GM18498 (cell line): ENCODE measurements around the gene PPP1R14D.

Experiments used
- ATAC-seq: cut with Tn5 transposase; IDR thresholded peaks from one replicate; pipeline ENCODE4 v1.9.1; 2021; ENCODE audit warnings: mild to moderate bottlenecking, moderate library complexity; ENCODE audit not compliant: unreplicated experiment

Gene PPP1R14D

GRCh38 chr15:40787991-40788390, 40.5 kb downstream of the PPP1R14D start:
- no peak for ATAC-seq

GRCh38 chr15:40787344-40787841, 41.1 kb downstream of the PPP1R14D start:
- ATAC-seq = no peak

- ATAC-seq = no peak
Measured at GRCh38 chr15:40785814-40786213, 42.7 kb downstream of the PPP1R14D start.

GRCh38 chr15:40785164-40785563, 43.3 kb downstream of the PPP1R14D start:
- ATAC-seq = no peak

- ATAC-seq = peak; percentile 83
Measured at GRCh38 chr15:40782609-40783227, 45.8 kb downstream of the PPP1R14D start.

- no peak for ATAC-seq
Measured at GRCh38 chr15:40776537-40777141, 51.9 kb downstream of the PPP1R14D start.

- ATAC-seq = no peak
Measured at GRCh38 chr15:40775740-40776536, 52.6 kb downstream of the PPP1R14D start.

- ATAC-seq = no peak
Measured at GRCh38 chr15:40775007-40775406, 53.5 kb downstream of the PPP1R14D start.

GRCh38 chr15:40773902-40774301, 54.6 kb downstream of the PPP1R14D start:
- no peak for ATAC-seq

- no peak for ATAC-seq
Measured at GRCh38 chr15:40773496-40773895, 55.0 kb downstream of the PPP1R14D start.

- no peak for ATAC-seq
Measured at GRCh38 chr15:40772014-40772413, 56.5 kb downstream of the PPP1R14D start.

- ATAC-seq = no peak
Measured at GRCh38 chr15:40771242-40771641, 57.3 kb downstream of the PPP1R14D start.

- no peak for ATAC-seq
Measured at GRCh38 chr15:40770147-40770721, 58.3 kb downstream of the PPP1R14D start.

GRCh38 chr15:40769274-40770146, 59.0 kb downstream of the PPP1R14D start, which contains the start of gene C15orf62:
Gene C15orf62 (plus strand): TSS chr15:40769980. CDS start chr15:40770496, 516 bp downstream.
- peak; percentile 29 for ATAC-seq

- no peak for ATAC-seq
Measured at GRCh38 chr15:40768521-40769273, 59.8 kb downstream of the PPP1R14D start.

- ATAC-seq = no peak
Measured at GRCh38 chr15:40767838-40768500, 60.5 kb downstream of the PPP1R14D start.

GRCh38 chr15:40766906-40767837, 61.3 kb downstream of the PPP1R14D start:
- ATAC-seq = no peak

- ATAC-seq = no peak
Measured at GRCh38 chr15:40766194-40766815, 62.2 kb downstream of the PPP1R14D start.
